Stimulated activated CD4-positive, alpha-beta T cell treated with anti-CD3 and anti-CD28 coated beads, Interleukin-15, amount 100 ng/mL, for 1 hour (primary cell): ENCODE results near the gene PJVK.
A peak's percentile ranks its signal among the peaks of the same experiment; 100 is the strongest.

Experiments used
- DNase-seq, 2 donors: peaks; one replicate each; pipeline ENCODE4 v3.0.0-alpha.2; 2020; ENCODE audit warnings: low read depth in 1 of 2, low spot score in 1 of 2

Gene PJVK

DNA sequence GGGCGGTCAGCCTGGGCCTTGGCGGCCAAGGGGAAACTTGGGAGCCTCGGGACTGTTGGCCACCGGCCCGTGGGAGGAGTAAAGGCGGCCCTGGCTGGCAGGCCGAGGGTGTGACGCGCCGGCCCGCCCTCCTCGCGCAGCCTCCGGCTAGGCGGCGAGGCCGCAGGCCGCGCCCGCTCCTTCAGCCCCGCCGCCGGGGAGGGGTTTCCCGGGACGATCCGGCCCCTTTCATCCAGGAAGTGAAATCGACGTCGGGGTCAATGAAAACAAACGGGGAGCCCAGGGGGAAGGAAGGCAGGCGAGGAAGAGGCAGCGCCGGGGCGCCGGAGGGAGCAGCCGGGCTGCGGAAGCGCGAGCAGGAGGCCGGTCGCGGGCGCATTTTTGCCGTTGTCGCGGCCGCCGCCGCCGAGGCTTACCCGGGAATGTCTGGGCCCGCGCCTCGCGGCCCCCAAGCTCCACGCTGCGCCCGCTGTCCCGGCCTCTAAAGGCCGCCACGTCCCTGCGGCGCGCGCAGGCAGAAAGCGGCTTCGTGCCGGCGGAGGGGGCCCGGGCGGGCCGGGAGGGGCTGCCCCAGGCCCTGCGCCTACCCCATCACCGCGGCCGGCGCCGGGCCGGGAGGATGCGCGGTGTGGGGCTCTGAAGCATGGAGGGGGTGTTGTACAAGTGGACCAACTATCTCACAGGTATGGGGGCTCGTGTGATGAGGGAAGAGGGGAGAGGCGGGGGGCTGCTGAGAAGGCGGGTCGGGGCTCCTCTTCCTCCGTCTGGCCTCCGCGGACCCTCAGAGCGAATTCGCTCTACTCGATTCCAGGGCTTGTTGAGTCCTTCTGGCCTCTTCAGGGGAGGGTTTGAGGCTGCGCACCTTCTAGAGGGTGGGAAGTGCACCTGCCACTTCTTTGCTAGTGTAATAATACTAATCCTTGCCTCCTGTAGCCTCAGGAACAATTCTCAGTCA is 29.3 kb downstream of the PJVK start, which contains the start of gene PLEKHA3:
PLEKHA3 (plus strand) TSS at position 231 of the 955 bp plus-strand sequence; CDS start at position 644, 413 bp downstream.
- peak; percentile 49 to 64 for DNase-seq

DNA sequence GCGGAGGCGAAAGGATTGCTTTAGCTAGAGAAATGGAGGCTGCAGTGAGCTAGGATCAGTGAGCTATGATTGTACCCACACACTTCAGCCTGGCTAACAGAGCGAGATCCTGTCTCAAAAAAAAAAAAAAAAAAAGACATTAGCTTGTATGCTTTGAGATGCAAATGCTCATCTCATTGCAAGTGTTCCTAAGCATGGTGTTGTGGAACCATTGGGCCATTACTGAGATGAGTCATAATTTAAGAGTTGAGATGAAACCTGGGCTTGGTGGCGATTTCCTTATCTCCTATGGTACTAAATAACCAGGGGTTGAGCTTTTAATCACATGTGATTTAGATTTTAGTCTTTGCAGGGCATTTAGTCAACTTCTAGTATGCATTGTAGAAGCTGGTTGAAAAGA is 31.3 kb downstream of the PJVK start:
- DNase-seq, result no peak

DNA sequence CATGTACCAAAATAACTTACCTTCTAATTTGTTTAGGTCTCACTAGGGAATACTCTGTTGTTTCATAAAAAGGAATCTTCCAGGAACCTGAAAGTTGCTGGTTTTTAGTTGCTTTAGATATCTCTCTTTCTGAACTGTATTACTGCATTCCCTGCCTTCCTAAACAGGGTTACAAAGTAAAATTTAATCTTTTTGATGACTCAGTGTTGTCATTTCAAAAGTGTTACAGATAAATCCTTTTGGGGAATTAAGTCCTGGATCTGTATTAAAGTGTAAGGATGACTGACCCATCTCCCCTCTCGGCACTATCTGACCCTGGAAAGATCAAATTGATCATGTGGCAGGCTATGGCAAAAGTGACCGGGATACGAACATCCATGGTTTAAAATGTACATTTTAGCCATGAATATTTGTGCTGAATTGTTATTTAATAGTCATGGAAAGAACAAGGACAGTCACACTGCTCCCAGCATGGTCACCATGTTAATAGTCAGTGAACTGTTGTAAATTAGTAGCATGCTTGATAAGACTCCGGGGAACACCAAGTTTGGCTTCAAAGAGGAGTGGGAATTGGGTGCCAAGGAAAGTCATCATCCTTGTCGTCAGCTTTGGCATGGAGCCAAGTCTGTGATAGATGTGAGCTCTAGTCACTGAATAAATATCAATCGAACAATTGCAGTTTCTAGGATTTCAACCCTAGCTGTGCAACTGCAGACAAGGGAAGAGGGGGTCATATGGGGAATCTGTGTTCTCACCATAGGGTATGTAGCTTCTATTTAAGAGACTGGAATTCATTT is 33.3 kb downstream of the PJVK start:
- no peak for DNase-seq

DNA sequence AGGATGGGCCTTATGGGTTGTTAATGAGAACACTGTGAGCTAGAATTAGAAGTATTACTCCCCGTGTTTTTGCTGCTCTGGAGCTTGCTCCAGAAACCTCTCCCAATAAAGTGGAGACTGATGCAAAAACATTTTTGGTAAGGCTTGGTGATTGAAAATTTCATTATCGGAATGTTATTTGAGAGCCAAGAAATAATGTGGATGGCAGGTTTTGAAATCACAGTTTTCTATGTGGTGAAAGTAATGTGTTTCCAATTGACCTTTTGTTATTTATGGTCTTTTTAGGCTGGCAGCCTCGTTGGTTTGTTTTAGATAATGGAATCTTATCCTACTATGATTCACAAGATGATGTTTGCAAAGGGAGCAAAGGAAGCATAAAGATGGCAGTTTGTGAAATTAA is 34.2 kb downstream of the PJVK start:
- DNase-seq, result no peak

DNA sequence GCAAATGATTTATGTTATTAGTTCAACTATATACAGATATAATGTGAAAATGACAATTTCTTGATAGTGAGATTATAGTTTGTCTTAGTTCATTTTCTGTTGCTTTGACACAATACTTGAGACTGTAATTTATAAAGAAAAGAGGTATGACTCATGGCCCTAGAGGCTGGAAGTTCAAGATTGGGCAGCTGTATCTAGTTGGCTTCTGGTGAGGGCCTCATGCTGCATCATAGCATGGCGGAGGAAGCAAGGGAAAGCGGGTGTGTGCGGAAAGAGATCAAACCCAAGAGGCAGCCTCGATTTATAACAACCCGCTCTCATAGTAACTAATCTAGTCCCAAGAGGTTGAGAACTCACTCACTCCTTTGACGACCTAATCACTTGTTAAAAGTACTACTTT is 40.4 kb downstream of the PJVK start:
- no peak for DNase-seq

DNA sequence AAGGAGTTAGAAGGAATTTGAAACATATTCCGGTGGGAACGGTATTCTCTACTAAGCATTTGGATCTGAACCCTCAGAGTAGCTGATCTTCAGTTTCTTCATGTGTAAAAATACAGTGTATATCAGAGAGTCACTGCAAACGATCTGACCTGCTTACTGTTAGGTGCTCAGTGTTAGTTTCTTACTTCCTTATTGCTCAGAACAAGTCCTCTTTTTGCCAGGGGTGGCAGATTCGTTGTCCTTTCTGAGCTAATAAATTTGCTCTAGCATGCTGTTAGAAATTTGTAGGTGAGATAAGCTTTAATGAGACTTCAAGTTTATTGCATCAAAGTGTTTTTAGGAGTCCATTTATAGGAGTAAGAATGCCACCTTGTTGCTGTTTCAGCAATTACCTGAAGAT is 44.9 kb downstream of the PJVK start:
- no peak for DNase-seq

DNA sequence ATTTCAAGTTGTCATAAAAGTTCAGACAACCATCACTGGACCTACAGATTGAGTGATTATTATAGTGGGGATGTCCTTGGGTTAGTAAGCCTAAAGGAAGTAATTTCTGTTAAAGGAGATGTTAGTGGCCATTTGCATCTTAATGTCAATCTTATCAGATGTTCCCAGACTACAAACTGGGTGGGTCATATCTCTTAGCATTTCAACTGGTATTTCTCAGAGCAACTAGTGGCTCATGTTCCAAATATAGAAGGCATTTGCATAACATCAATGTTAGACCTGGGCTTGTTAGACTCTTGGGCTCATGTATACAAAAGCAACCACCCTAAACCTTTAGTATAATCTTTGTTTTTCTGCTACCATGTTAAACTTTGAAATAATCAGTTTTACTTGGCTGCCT is 47.0 kb downstream of the PJVK start:
- no peak for DNase-seq

DNA sequence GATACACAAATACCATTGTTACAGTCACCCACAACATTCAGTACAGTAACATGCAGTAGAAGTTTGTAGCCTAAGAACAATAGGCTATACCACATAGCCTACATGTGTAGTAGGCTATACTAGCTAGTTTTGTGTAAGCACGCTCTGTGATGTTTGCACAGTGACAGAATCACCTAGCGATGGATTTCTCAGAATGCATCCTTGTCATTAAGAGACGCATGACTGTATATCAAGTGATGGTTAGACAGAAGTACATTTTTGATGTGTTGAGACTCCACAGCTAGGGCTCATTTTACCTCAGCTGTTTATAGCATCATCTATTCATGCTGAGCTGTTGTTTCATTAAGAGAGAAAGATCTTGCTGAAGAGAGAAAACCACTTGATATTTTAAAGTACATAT is 48.5 kb downstream of the PJVK start:
- DNase-seq, result no peak

DNA sequence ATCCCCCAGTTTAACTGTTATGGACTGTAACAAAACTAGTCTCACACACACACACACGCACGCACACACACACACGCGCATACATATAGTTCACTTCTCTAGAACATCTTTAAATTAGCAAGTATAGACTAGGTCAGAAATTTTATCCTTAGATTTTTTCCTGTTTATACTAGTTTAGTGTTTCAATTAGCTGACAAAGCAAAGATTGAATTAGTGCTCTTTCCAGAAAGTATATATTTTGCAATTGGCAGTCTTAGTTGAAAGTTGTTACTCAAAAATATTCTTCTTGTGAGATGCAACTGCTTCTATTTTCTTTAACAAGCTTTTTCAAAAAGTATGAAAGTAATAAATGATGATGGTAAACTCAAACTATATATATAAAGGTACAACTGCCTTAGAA is 51.6 kb downstream of the PJVK start:
- DNase-seq, result no peak

DNA sequence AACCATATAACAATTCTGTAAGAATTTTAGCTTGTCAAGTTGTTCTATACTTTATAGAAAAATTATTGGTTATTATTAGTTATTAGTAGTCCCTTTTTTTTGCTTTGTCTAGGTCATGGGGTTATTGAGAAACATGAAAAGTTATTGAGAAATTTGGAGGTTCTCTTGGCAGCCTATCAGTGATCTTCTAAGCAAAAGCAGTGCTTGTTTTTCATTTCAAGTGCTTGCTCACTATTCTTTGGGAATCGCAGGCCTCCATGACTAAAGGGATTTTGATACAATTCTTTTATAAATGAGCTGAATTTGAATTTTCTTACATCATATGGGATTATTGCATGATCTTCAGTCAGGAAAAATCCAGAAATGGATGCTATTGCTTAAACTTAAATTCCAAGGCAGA is 54.9 kb downstream of the PJVK start:
- no peak for DNase-seq

DNA sequence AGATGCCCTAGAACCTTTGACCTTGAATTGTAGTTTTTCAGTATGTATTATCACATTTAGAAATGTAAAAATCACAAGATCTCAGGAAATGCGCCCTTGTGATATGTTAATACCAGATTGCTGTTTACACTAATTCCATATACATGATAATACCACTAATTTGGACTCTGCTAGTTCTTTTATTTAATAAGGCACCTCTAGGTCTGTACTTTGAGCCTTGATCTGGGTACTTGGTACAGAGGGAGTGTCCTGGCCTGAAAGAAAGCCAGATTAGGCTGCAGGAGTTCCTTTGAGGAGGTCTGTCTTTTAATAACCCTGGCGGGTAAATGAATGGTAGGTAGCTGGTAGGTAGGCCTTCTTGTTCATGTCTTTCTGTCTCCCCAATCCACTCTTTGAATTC is 55.3 kb downstream of the PJVK start:
- no peak for DNase-seq

DNA sequence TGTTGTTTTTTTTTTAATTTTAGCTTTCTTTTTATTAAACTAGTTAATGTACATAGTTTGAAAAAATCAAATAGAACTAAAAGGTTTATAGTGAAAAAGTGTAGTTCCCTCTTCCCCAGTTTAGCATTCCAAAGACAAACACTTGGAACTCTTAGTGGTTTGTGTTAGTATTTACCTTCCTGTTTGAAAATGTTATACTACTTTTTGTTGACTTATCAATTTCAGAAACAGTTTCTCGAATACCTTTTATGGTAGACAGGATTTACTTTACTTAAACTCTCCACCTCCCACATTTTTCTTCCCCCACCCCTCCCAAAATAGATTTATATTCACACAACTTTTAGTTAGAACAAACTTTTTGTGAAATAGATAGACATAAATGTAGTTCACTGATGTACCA is 55.8 kb downstream of the PJVK start:
- no peak for DNase-seq

DNA sequence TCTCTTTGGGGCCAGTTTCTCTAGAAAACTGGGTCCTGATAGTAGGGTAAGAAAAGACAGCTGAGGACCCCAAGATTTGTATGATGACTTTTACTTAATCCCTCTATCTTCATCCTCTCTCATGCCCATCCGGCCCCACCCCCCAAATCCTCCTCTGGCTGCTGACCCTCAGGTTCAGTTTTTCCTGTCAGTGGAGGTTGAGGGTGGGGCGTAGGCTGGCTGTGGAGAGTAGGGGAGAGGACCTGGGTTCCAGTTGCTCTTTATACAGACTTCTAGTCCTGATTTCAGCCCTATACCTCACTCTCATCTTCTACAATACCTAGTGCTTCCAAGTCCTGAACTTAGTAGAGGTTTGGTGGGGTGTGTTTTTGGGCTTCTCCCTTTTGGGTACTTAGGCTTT is 57.5 kb downstream of the PJVK start:
- DNase-seq, result no peak

DNA sequence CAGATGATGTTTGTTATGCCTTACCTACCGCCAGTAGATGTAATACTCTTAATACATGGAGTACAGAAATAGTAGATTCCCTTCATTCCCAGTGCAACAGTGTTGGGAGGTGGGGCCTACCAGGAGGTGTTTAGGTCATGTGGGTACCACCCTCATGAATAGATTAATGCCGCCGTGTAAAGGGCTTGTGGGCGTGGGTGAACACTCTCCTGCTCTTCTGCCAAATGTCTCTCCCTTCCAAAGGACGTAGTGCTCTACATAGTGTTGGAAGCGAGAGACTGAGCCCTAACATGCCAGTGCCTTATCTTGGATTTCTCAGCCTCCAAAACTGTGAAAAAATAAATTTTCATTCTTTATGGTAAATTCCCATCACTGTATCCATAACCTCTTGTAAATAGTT is 59.2 kb downstream of the PJVK start:
- DNase-seq, result no peak
